Ascending aorta (tissue), 2 donors: ENCODE measurements around the gene GPR152. TPM values are rescaled to one million over a fixed set of nuclear protein-coding genes. Genes with fewer than 3 reads are reported as not detected.
A peak's percentile ranks its signal among the peaks of the same experiment; 100 is the strongest.

Experiments used
- DNase-seq, 2 donors: peaks; one replicate each; pipeline ENCODE4 v3.0.0-alpha.2; 2019; ENCODE audit warnings: low spot score in 2 of 2
- H3K27ac ChIP-seq, 2 donors: fragments of 200-600 bp; sonication (generic); one replicate each; pipeline ENCODE4 v1.5.1; 2016 to 2017; ENCODE audit warnings: mild to moderate bottlenecking in 1 of 2
- H3K27me3 ChIP-seq: fragments of 200-600 bp; sonication (generic); one replicate; pipeline ENCODE4 v1.5.1; 2017
- H3K36me3 ChIP-seq, 2 donors: fragments of 200-600 bp; sonication (generic); one replicate each; pipeline ENCODE4 v1.5.1; 2016
- H3K4me1 ChIP-seq, 2 donors: fragments of 200-600 bp; sonication (generic); one replicate each; pipeline ENCODE4 v1.5.1; 2016 to 2017; ENCODE audit warnings: mild to moderate bottlenecking in 1 of 2
- H3K4me3 ChIP-seq, 2 donors: fragments of 200-600 bp; sonication (generic); one replicate each; pipeline ENCODE4 v1.5.1; 2016 to 2017; ENCODE audit warnings: mild to moderate bottlenecking in 1 of 2
- H3K9me3 ChIP-seq, 2 donors: fragments of 200-600 bp; sonication (generic); one replicate each; pipeline ENCODE4 v1.5.1; 2016
- intact Hi-C: fragments of 100-400 bp; cut with DNase I; formaldehyde crosslinking; loops from one replicate; pipeline ENCODE4 v1.15.1; 2023
- total RNA-seq: library from RNA; depleted of rRNA; stranded (reverse); fragments of >200 nt; gene quantifications from one replicate; pipeline ENCODE4 v1.1.0, GENCODE V29; 2016
- TF ChIP-seq, protein P1 (sequence below), 3 experiments: fragments of 200-600 bp in 2 of 3; fragments of 450-650 bp in 1 of 3; sonication (generic) in 2 of 3; IDR thresholded peaks; one replicate each; pipeline ENCODE4 v1.5.1; 2016 to 2019; ENCODE audit warnings: antibody characterized with exemption in 3 of 3, mild to moderate bottlenecking in 1 of 3, moderate library complexity in 1 of 3

The GPR152 gene
- total RNA-seq, 1 donor from 2014 or later = not detected

DNA sequence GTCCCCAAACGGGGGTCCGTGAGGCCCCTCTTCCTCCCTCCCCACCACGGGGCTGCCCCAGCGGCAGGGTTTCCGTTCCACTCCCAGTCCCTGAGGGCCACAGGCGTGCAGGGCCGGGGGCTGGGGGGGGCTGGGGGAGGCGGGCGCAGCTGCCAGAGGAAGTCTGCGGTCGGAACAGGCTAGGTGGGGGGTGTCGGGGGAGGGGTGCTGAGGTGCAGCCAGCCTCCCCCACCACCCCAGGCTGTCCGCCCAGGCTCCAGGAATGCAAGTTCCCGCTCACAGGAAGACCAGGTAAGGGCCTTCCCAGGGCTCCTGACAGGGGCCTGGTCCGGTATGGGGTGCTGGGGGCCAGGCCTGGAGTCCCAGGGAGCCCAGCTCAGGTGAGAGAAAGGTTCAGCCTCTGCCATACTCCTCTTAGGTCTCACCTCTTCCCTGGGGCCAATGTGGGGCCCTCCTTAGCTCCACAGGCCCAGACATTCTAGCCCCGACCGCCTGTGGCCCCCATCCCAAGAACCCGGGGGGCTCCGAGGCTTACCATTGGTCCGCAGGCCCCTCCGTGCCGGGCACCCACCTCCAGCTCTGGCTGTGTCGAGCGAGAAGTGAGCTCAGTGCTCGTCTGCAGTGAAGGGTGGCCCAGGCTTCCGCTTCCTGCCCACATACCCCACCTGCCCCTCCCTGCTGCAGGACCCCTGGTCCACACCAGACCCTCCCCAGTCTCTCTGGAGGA, 15.3 kb downstream of the GPR152 start, which contains the start of gene PTPRCAP:
TSS of gene PTPRCAP (minus strand) at position 601 of the 727 bp plus-strand sequence. CDS start at position 538, 63 bp downstream.
- intact Hi-C loops = no loop called here
- Histone ChIP-seq H3K4me1 (peaks cover 0 to under 1% of the 10 kb centered on the region in 2 donors), H3K36me3 (peaks cover 51 to 61% of the 10 kb centered on the region in 2 donors), H3K9me3 (no peaks in the 10 kb centered on the region), H3K27ac (peak within 1 kb of the TSS in 1 of 2 donors; percentile 17), H3K4me3 (peak within 1 kb of the TSS in 1 of 2 donors; percentile 35), H3K27me3 (no peaks in the 10 kb centered on the region)
- TF ChIP-seq, protein P1, sequence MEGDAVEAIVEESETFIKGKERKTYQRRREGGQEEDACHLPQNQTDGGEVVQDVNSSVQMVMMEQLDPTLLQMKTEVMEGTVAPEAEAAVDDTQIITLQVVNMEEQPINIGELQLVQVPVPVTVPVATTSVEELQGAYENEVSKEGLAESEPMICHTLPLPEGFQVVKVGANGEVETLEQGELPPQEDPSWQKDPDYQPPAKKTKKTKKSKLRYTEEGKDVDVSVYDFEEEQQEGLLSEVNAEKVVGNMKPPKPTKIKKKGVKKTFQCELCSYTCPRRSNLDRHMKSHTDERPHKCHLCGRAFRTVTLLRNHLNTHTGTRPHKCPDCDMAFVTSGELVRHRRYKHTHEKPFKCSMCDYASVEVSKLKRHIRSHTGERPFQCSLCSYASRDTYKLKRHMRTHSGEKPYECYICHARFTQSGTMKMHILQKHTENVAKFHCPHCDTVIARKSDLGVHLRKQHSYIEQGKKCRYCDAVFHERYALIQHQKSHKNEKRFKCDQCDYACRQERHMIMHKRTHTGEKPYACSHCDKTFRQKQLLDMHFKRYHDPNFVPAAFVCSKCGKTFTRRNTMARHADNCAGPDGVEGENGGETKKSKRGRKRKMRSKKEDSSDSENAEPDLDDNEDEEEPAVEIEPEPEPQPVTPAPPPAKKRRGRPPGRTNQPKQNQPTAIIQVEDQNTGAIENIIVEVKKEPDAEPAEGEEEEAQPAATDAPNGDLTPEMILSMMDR (IDR thresholded peaks at IDR 0.05) = no peak
- no peak for DNase-seq

DNA sequence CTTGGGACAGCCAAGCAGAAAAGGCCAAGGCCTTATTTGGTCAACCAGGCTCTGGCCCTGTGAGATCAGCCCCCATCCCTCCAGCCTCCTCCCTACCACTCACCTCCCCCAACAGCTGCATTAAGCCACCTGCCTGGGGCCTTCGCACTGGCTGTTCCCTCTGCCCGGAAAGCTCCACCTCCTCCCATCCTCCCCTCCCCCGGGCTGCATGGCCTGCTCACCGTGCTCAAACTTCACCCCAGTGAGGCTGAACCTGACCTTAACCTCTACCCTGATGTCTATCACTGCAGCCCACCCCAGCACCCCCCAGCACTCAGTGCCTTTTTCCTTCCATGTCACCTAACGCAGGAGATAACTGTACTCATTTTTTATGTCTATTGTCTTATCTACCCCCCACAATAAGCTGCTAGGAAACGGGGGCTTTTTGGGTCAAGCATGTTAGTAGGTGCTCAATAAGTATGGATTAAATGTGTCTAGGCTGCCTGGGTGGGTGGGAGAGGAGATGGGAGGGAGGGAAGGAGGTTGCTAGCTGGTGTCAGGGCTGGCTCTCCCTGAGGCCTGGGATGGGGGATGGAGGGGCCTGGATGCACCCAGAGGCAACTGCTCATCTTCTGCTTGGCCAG, 16.0 kb downstream of the GPR152 start:
- no peaks in the 10 kb centered on the region for H3K9me3 ChIP-seq
- H3K27me3 ChIP-seq = no peaks in the 10 kb centered on the region
- H3K27ac ChIP-seq = peak overlapping the region; percentile 41 to 63
- H3K36me3 ChIP-seq = peaks cover 52 to 65% of the 10 kb centered on the region in 2 donors
- TF ChIP-seq, protein P1 (IDR thresholded peaks at IDR 0.05) = no peak
- intact Hi-C loops = no loop called here
- no peaks in the 10 kb centered on the region for H3K4me1 ChIP-seq
- peak overlapping the region in 1 of 2 donors; percentile 35 for H3K4me3 ChIP-seq
- no peak for DNase-seq

DNA sequence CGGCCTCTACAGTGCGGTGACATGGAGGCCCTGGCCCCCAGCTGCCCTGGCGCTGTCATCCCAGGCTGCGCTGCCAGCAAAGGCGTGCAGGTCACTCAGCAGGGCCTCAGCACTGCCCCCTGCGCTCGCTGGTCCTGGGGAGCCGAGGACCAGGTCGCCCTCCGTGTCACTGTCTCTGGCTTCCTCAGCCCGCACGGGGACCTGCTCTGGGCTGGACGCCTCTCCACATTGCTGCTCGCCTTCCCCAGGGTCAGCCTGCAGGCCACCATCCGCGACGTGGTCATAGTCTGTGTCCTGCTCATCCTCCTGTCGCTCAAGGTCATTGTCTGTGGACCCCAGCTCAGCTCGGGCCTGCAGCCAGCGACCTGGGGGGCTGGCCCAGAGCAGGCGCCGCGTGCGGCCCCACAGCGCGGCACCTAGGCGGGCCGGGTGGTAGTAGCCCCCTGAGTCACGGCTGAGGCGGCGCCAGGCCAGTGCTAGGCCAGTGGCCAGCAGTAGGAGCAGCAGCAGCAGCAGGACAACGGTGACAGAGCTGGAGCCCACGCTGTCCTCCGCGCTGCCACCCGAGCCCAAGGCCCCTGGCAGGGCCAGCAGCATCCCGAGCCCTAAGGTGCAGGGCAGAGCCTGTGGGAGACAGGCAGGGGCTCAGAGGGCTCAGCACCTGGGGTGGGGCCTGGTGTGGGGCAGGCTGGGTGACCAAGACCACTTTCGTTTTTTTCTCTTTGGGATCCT, 16.6 kb downstream of the GPR152 start:
- Histone ChIP-seq H3K36me3 (peaks cover 49 to 65% of the 10 kb centered on the region in 2 donors), H3K27me3 (no peaks in the 10 kb centered on the region), H3K27ac (peak overlapping the region; percentile 41 to 63), H3K9me3 (no peaks in the 10 kb centered on the region), H3K4me1 (no peaks in the 10 kb centered on the region), H3K4me3 (peak overlapping the region in 1 of 2 donors; percentile 35)
- DNase-seq = no peak
- intact Hi-C loops = no loop called here
- TF ChIP-seq, protein P1 (IDR thresholded peaks at IDR 0.05) = no peak

DNA sequence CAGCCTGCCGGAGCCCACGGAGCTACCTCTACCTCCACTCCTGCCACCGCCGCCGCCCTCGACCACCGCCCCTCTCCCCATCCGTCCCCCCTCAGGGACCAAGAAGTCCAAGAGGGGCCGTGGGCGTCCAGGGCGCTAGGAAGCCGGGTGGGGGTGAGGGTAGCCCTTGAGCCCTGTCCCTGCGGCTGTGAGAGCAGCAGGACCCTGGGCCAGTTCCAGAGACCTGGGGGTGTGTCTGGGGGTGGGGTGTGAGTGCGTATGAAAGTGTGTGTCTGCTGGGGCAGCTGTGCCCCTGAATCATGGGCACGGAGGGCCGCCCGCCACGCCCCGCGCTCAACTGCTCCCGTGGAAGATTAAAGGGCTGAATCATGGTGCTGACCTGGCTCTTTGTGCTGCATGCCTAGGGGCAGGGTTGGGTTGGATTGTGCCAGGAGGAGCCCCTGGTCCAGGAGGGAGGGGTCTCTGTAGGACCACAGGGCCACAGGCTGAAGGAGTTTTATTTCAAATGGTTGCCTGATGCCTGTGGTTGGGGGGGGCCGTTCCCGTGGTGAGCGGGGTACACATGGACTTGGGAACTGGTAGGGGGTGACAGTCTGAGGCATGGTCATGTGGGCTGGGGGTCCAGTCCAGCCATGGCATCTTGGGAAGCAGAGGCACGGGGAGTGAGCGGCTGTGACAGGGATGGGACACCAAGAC, 17.4 kb downstream of the GPR152 start:
- Histone ChIP-seq H3K36me3 (peaks cover 45 to 64% of the 10 kb centered on the region in 2 donors), H3K9me3 (no peaks in the 10 kb centered on the region), H3K4me1 (no peaks in the 10 kb centered on the region), H3K4me3 (no peak overlapping the region), H3K27ac (peak overlapping the region; percentile 41 to 63), H3K27me3 (no peaks in the 10 kb centered on the region)
- TF ChIP-seq, protein P1 (IDR thresholded peaks at IDR 0.05) = no peak
- DNase-seq = no peak
- intact Hi-C loops = no loop called here

DNA sequence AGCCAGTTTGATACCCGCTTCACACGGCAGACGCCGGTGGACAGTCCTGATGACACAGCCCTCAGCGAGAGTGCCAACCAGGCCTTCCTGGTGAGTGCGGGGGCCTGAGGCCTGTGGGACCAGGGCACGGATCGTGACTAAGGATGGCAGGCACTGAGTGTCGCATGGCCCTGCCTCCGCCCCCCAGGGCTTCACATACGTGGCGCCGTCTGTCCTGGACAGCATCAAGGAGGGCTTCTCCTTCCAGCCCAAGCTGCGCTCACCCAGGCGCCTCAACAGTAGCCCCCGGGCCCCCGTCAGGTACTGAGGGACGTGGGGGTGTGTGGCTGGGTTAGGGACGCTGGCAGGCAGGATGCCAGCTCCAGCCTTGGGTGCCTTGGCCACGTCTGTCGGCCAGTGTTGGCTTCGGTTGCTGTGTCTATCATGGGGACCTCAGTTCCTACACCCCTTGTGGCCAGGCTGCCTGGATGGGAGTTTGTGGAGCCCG, 18.1 kb downstream of the GPR152 start:
- Histone ChIP-seq H3K9me3 (no peaks in the 10 kb centered on the region), H3K4me3 (no peak overlapping the region), H3K27me3 (no peaks in the 10 kb centered on the region), H3K4me1 (peaks cover 0 to 4% of the 10 kb centered on the region in 2 donors), H3K36me3 (peaks cover 45 to 64% of the 10 kb centered on the region in 2 donors), H3K27ac (no peak overlapping the region)
- intact Hi-C loops = no loop called here
- no peak for DNase-seq
- TF ChIP-seq, protein P1 (IDR thresholded peaks at IDR 0.05) = no peak
